ENCODE measurements around the gene PROM2. TPM values are rescaled to one million over a fixed set of nuclear protein-coding genes. Genes with fewer than 3 reads are reported as not detected.

PROM2 gene
- total and polyA plus RNA-seq, 12 donors = 0.07 to 4.5 (median 0.84) TPM; not detected in 2

GRCh38 chr2:95303191-95303919 lies 29.1 kb downstream of the PROM2 start:
- no peak for DNase-seq
- intact Hi-C loops (cut with DNase I) = no loop called here
- TF ChIP-seq POLR2A (IDR thresholded peaks at IDR 0.05) = no peak
- no peak for TF ChIP-seq CTCF (IDR thresholded peaks at IDR 0.05)
- Histone ChIP-seq H3K4me1 (replicated peaks in 1 of 2) (no peaks in the 10 kb centered on the region), H3K27me3 (no peaks in the 10 kb centered on the region), H3K4me3 (no peak overlapping the region), H3K27ac (no peak overlapping the region), H3K9me3 (replicated peaks in 1 of 3) (no peaks in the 10 kb centered on the region), H3K36me3 (replicated peaks in 1 of 2) (no peaks in the 10 kb centered on the region)
- 76 to 82% (median 79%) methylated on average over 13 to 19 of the region's 19 CpGs for WGBS, 4 donors

- Histone ChIP-seq H3K4me3 (no peak overlapping the region), H3K9me3 (replicated peaks in 1 of 3) (no peaks in the 10 kb centered on the region), H3K27me3 (no peaks in the 10 kb centered on the region), H3K4me1 (replicated peaks in 1 of 2) (no peaks in the 10 kb centered on the region), H3K27ac (no peak overlapping the region), H3K36me3 (replicated peaks in 1 of 2) (no peaks in the 10 kb centered on the region)
- intact Hi-C loops (cut with DNase I) = no loop called here
- WGBS, 4 donors = 76 to 79% (median 78%) methylated on average over 15 of the region's 15 CpGs
- TF ChIP-seq CTCF (IDR thresholded peaks at IDR 0.05) (no peak), POLR2A (IDR thresholded peaks at IDR 0.05) (no peak)
- DNase-seq = no peak
Observed at GRCh38 chr2:95305380-95306061, 31.3 kb downstream of the PROM2 start.

GRCh38 chr2:95306336-95306895 lies 32.2 kb downstream of the PROM2 start:
- H3K4me1 ChIP-seq (replicated peaks in 1 of 2) = no peaks in the 10 kb centered on the region
- intact Hi-C loops (cut with DNase I) = no loop called here
- H3K9me3 ChIP-seq (replicated peaks in 1 of 3) = no peaks in the 10 kb centered on the region
- TF ChIP-seq POLR2A (IDR thresholded peaks at IDR 0.05) (no peak), CTCF (IDR thresholded peaks at IDR 0.05) (no peak)
- no peaks in the 10 kb centered on the region for H3K36me3 ChIP-seq (replicated peaks in 1 of 2)
- DNase-seq = no peak
- no peaks in the 10 kb centered on the region for H3K27me3 ChIP-seq
- no peak overlapping the region for H3K4me3 ChIP-seq
- H3K27ac ChIP-seq = no peak overlapping the region
- 79 to 91% (median 86%) methylated on average over 9 to 10 of the region's 10 CpGs for whole genome bisulfite sequencing, 4 donors

- no peaks in the 10 kb centered on the region for H3K27me3 ChIP-seq
- H3K4me1 ChIP-seq (replicated peaks in 1 of 2) = no peaks in the 10 kb centered on the region
- no peak overlapping the region for H3K4me3 ChIP-seq
- no peak for DNase-seq
- intact Hi-C loops (cut with DNase I) = no loop called here
- H3K36me3 ChIP-seq (replicated peaks in 1 of 2) = no peaks in the 10 kb centered on the region
- WGBS, 4 donors = 85 to 100% (median 87%) methylated on average over 2 to 5 of the region's 5 CpGs
- H3K9me3 ChIP-seq (replicated peaks in 1 of 3) = no peaks in the 10 kb centered on the region
- H3K27ac ChIP-seq = no peak overlapping the region
- TF ChIP-seq CTCF (IDR thresholded peaks at IDR 0.05) = no peak
- no peak for TF ChIP-seq POLR2A (IDR thresholded peaks at IDR 0.05)
Observed at GRCh38 chr2:95307036-95307435, 32.8 kb downstream of the PROM2 start.
